ENCODE data around the gene MYO18A. TPM values are rescaled to one million over a fixed set of nuclear protein-coding genes. Genes with fewer than 3 reads are reported as not detected.

The MYO18A gene
- total RNA-seq, 1 experiment from 2014 or later: 37.2 TPM

DNA sequence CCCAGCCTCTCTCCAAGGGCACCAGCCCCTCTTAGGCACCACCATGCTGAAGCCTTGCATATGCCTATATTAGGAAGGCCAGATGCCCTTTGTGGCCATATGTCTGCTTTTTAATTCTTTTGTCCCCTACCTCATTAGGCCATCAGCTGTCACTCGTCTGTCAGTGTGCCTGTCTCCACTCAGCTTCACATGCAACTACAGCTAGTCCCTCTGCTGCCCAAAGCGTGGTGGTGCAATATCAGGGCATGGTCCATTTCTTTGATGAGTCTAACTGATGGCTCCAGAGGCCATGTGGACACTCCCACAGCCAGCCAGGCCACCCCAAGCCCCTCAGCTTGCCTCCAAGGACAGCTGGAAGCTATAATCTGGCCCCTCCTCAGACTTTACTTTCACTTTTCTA, 36.3 kb downstream of the MYO18A start:
- BruUV-seq (replicated peaks): no TSS peak
- Histone ChIP-seq H3K9ac (ENCODE audit: low read length) (no peak overlapping the region), H3K4me1 (ENCODE audit: control insufficient read depth in 1 of 2, insufficient read depth in 2 of 2, low read length in 2 of 2) (peaks cover 76 to 92% of the 10 kb centered on the region in 2 experiments), H4K20me1 (ENCODE audit: insufficient read depth) (peaks cover 3% of the 10 kb centered on the region; the same call in 1 of the 2 replicates), H2AFZ (ENCODE audit: low read depth, low read length, poor library complexity, severe bottlenecking) (no peak overlapping the region), H3K9me3 (ENCODE audit: control insufficient read depth in 1 of 2, insufficient read depth in 1 of 2, low read depth in 1 of 2, low read length in 2 of 2) (no peaks in the 10 kb centered on the region), H3K9me2 (ENCODE audit: insufficient read depth) (no peaks in the 10 kb centered on the region), H3K4me2 (ENCODE audit: low read length) (peak overlapping the region; percentile 76; the same call in 1 of the 2 replicates), H3K27me3 (ENCODE audit: insufficient read depth, low read length) (no peaks in the 10 kb centered on the region), H3K4me3 (replicated peaks in 1 of 2; ENCODE audit: low read depth in 1 of 2, low read length in 2 of 2) (no peak overlapping the region), H3K79me2 (ENCODE audit: insufficient read depth, low read length) (peaks cover 14% of the 10 kb centered on the region; the same call in 1 of the 2 replicates), H3K36me3 (ENCODE audit: control insufficient read depth in 1 of 2, insufficient read depth in 2 of 2, low read length in 2 of 2) (no peaks in the 10 kb centered on the region), H3K27ac (ENCODE audit: low read depth, low read length) (no peak overlapping the region)
- DNase-seq (ENCODE audit: low read depth, low spot score) (no peak), ATAC-seq (peak; percentile 23)
- ChIA-PET RAD21 (ENCODE audit: low non-redundant PET in 1 of 2, low total read pairs in 2 of 2, uncharacterized antibody in 2 of 2, unreplicated experiment in 2 of 2) (interaction anchor here (1.3 to 2.7 kb wide), 4 partner anchors 11 to 20 kb away, joined by 4 to 22 read pairs (median 11); no protein-coding TSS in a partner anchor), POLR2A (no interaction called here), CTCF (interaction anchor here (0.6 to 7.2 kb wide), 9 partner anchors 11 to 179 kb away, joined by 3 to 110 read pairs (median 8); partner anchors contain the start of genes MYO18A and NUFIP2)
- intact Hi-C loops (cut with micrococcal nuclease): loop anchor here (1.0 to 10.0 kb wide), 3 partner anchors 20 to 451 kb away; partner anchors contain the start of gene ANKRD13B
- TF ChIP-seq, protein P1, sequence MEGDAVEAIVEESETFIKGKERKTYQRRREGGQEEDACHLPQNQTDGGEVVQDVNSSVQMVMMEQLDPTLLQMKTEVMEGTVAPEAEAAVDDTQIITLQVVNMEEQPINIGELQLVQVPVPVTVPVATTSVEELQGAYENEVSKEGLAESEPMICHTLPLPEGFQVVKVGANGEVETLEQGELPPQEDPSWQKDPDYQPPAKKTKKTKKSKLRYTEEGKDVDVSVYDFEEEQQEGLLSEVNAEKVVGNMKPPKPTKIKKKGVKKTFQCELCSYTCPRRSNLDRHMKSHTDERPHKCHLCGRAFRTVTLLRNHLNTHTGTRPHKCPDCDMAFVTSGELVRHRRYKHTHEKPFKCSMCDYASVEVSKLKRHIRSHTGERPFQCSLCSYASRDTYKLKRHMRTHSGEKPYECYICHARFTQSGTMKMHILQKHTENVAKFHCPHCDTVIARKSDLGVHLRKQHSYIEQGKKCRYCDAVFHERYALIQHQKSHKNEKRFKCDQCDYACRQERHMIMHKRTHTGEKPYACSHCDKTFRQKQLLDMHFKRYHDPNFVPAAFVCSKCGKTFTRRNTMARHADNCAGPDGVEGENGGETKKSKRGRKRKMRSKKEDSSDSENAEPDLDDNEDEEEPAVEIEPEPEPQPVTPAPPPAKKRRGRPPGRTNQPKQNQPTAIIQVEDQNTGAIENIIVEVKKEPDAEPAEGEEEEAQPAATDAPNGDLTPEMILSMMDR (IDR thresholded peaks at IDR 0.05 in 2 of 3, conservative IDR thresholded peaks at IDR 0.05 in 1 of 3; ENCODE audit: borderline replicate concordance in 1 of 3, insufficient read depth in 1 of 3, low read depth in 2 of 3, low read length in 2 of 3): peak; percentile 47 to 67 (median 66); a peak in 5 of 6 replicates
- TF ChIP-seq SP1 (IDR thresholded peaks at IDR 0.05; ENCODE audit: low read depth) (no peak), RAD21 (IDR thresholded peaks at IDR 0.05; ENCODE audit: low read depth) (peak; percentile 60)

- no peak overlapping the region for H3K27ac ChIP-seq (ENCODE audit: low read depth, low read length)
- peaks cover 11% of the 10 kb centered on the region; the same call in 1 of the 2 replicates for H3K79me2 ChIP-seq (ENCODE audit: insufficient read depth, low read length)
- RAD21 ChIA-PET (ENCODE audit: low non-redundant PET in 1 of 2, low total read pairs in 2 of 2, uncharacterized antibody in 2 of 2, unreplicated experiment in 2 of 2): no interaction called here
- ATAC-seq (no peak), DNase-seq (ENCODE audit: low read depth, low spot score) (no peak)
- CTCF ChIA-PET: interaction anchor here (1.2 kb wide), 1 partner anchor 176 kb away, joined by 5 read pairs; no protein-coding TSS in a partner anchor
- H3K9ac ChIP-seq (ENCODE audit: low read length): no peak overlapping the region
- no peak overlapping the region for H2AFZ ChIP-seq (ENCODE audit: low read depth, low read length, poor library complexity, severe bottlenecking)
- no TSS peak for BruUV-seq (replicated peaks)
- POLR2A ChIA-PET: no interaction called here
- no peaks in the 10 kb centered on the region for H3K36me3 ChIP-seq (ENCODE audit: control insufficient read depth in 1 of 2, insufficient read depth in 2 of 2, low read length in 2 of 2)
- H3K9me2 ChIP-seq (ENCODE audit: insufficient read depth): no peaks in the 10 kb centered on the region
- no peaks in the 10 kb centered on the region for H3K9me3 ChIP-seq (ENCODE audit: control insufficient read depth in 1 of 2, insufficient read depth in 1 of 2, low read depth in 1 of 2, low read length in 2 of 2)
- no peak overlapping the region for H3K4me3 ChIP-seq (replicated peaks in 1 of 2; ENCODE audit: low read depth in 1 of 2, low read length in 2 of 2)
- no peak for TF ChIP-seq JUND (IDR thresholded peaks at IDR 0.05)
- TF ChIP-seq SIN3A (IDR thresholded peaks at IDR 0.05; ENCODE audit: low read depth): no peak
- TF ChIP-seq, protein P2, sequence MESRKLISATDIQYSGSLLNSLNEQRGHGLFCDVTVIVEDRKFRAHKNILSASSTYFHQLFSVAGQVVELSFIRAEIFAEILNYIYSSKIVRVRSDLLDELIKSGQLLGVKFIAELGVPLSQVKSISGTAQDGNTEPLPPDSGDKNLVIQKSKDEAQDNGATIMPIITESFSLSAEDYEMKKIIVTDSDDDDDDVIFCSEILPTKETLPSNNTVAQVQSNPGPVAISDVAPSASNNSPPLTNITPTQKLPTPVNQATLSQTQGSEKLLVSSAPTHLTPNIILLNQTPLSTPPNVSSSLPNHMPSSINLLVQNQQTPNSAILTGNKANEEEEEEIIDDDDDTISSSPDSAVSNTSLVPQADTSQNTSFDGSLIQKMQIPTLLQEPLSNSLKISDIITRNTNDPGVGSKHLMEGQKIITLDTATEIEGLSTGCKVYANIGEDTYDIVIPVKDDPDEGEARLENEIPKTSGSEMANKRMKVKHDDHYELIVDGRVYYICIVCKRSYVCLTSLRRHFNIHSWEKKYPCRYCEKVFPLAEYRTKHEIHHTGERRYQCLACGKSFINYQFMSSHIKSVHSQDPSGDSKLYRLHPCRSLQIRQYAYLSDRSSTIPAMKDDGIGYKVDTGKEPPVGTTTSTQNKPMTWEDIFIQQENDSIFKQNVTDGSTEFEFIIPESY (IDR thresholded peaks at IDR 0.05; ENCODE audit: extremely low read depth, insufficient replicate concordance, low read length): no peak
- TF ChIP-seq ZFX (IDR thresholded peaks at IDR 0.05): no peak
- TF ChIP-seq, protein P3, sequence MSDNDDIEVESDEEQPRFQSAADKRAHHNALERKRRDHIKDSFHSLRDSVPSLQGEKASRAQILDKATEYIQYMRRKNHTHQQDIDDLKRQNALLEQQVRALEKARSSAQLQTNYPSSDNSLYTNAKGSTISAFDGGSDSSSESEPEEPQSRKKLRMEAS (IDR thresholded peaks at IDR 0.05): no peak
- no peak for TF ChIP-seq EZH2 (IDR thresholded peaks at IDR 0.05)
- no peak for TF ChIP-seq SRF (IDR thresholded peaks at IDR 0.05; ENCODE audit: low read depth)
- no peak for TF ChIP-seq CEBPB (IDR thresholded peaks at IDR 0.05; ENCODE audit: low read depth)
- TF ChIP-seq POLR2AphosphoS5 (IDR thresholded peaks at IDR 0.05; ENCODE audit: low read depth, low read length): no peak
- TF ChIP-seq TCF7L2 (IDR thresholded peaks at IDR 0.05; ENCODE audit: borderline replicate concordance, extremely low read depth, insufficient read depth, insufficient read length): no peak
- no peak for TF ChIP-seq YY1 (IDR thresholded peaks at IDR 0.05; ENCODE audit: extremely low read depth, insufficient replicate concordance, low read depth, low read length)
- TF ChIP-seq ZNF274 (IDR thresholded peaks at IDR 0.05; ENCODE audit: low read depth, low read length): no peak
- no peak for TF ChIP-seq SP1 (IDR thresholded peaks at IDR 0.05; ENCODE audit: low read depth)
- TF ChIP-seq RAD21 (IDR thresholded peaks at IDR 0.05; ENCODE audit: low read depth): no peak
- no peak for TF ChIP-seq EZH2phosphoT487 (IDR thresholded peaks at IDR 0.05; ENCODE audit: borderline replicate concordance)
- H3K4me2 ChIP-seq (ENCODE audit: low read length): no peak overlapping the region
- intact Hi-C loops (cut with micrococcal nuclease): loop anchor here (10.0 kb wide), 2 partner anchors 233 to 453 kb away; partner anchors contain the start of gene ANKRD13B
- peaks cover 66 to 93% of the 10 kb centered on the region in 2 experiments for H3K4me1 ChIP-seq (ENCODE audit: control insufficient read depth in 1 of 2, insufficient read depth in 2 of 2, low read length in 2 of 2)
- H3K27me3 ChIP-seq (ENCODE audit: insufficient read depth, low read length): no peaks in the 10 kb centered on the region
- peaks cover 3% of the 10 kb centered on the region; the same call in 1 of the 2 replicates for H4K20me1 ChIP-seq (ENCODE audit: insufficient read depth)
These were observed 38.7 kb downstream of the MYO18A start for GRCh38 chr17:29141514-29141876.

Measured in HCT116 (cell line).